Endodermal cell (in vitro differentiated cells): ENCODE data around the gene PLK5. TPM values are rescaled to one million over a fixed set of nuclear protein-coding genes. Genes with fewer than 3 reads are reported as not detected.
A peak's percentile ranks its signal among the peaks of the same experiment; 100 is the strongest.

Experiments used
- DNase-seq: peaks from one replicate; pipeline ENCODE4 v3.0.0-alpha.2; 2017
- H3K27ac ChIP-seq: 2 replicates; pipeline ENCODE4 v1.5.1; 2013; ENCODE audit warnings: mild to moderate bottlenecking, low read depth, low read length, moderate library complexity
- H3K27me3 ChIP-seq: 2 replicates; pipeline ENCODE4 v1.6.1; 2013; ENCODE audit warnings: mild to moderate bottlenecking, low read length, moderate library complexity; ENCODE audit not compliant: insufficient read depth, control insufficient read depth, poor library complexity, severe bottlenecking
- H3K36me3 ChIP-seq: 2 replicates; pipeline ENCODE4 v1.7.0; 2013; ENCODE audit warnings: mild to moderate bottlenecking, low read length, moderate library complexity; ENCODE audit not compliant: control insufficient read depth, insufficient read depth
- H3K4me1 ChIP-seq: one replicate; pipeline ENCODE4 v1.7.0; 2013; ENCODE audit warnings: low read length; ENCODE audit not compliant: control insufficient read depth, insufficient read depth
- H3K4me3 ChIP-seq: 2 replicates; pipeline ENCODE4 v1.5.1; 2013; ENCODE audit warnings: mild to moderate bottlenecking, low read length, moderate library complexity
- H3K9ac ChIP-seq: 2 replicates; pipeline ENCODE4 v1.6.1; 2013; ENCODE audit warnings: mild to moderate bottlenecking, low read length, moderate library complexity; ENCODE audit not compliant: poor library complexity, severe bottlenecking; ENCODE audit errors: extremely low read depth
- H3K9me3 ChIP-seq: 2 replicates; pipeline ENCODE4 v1.6.1; 2013; ENCODE audit warnings: mild to moderate bottlenecking, low read length, moderate library complexity; ENCODE audit not compliant: control insufficient read depth
- H3K27ac Mint-ChIP-seq: 2 replicates; pipeline ENCODE4 v1.8.0; 2020; ENCODE audit warnings: mixed read lengths
- H3K27me3 Mint-ChIP-seq: 2 replicates; pipeline ENCODE4 v1.8.0; 2021; ENCODE audit warnings: mild to moderate bottlenecking, mixed read lengths; ENCODE audit not compliant: insufficient read depth
- H3K36me3 Mint-ChIP-seq: 2 replicates; pipeline ENCODE4 v1.8.0; 2020; ENCODE audit warnings: low read depth, mixed read lengths
- H3K4me1 Mint-ChIP-seq: 2 replicates; pipeline ENCODE4 v1.8.0; 2020; ENCODE audit warnings: mixed read lengths
- H3K4me3 Mint-ChIP-seq: 2 replicates; pipeline ENCODE4 v1.8.0; 2020; ENCODE audit warnings: mild to moderate bottlenecking, moderate library complexity, mixed read lengths
- H3K9me3 Mint-ChIP-seq: 2 replicates; pipeline ENCODE4 v1.8.0; 2020; ENCODE audit warnings: mild to moderate bottlenecking, mixed read lengths
- WGBS, 2 experiments: methylation state at CpG; one replicate each; pipeline versions ENCODE4 v1.1.5 to v1.1.7; 2013; ENCODE audit warnings: missing lambda C conversion rate in 2 of 2, mixed read lengths in 1 of 2; ENCODE audit not compliant: insufficient coverage in 1 of 2, insufficient read length in 1 of 2; 5-methylcytosine and 5-hydroxymethylcytosine counted together
- total RNA-seq, 2 donors: library from RNA; stranded (reverse); fragmentation: NEBNext Ultra II Directional in 1 of 2; extraction: Animal tissue kit (Norgen Biotek cat#: 25700) in 1 of 2; gene quantifications; 2 replicates in 1 of 2; 3 replicates in 1 of 2; pipeline ENCODE4 v1.2.1, GENCODE V29; 2021
- TF ChIP-seq, protein P1 (sequence below): fragments of 200-600 bp; sonication (generic); conservative IDR thresholded peaks from 2 replicates; pipeline ENCODE4 v1.5.0; 2021; ENCODE audit warnings: antibody characterized with exemption, mild to moderate bottlenecking

PLK5 gene
- total RNA-seq, 2 donors from 2014 or later = 0.48 TPM; not detected in 1

DNA sequence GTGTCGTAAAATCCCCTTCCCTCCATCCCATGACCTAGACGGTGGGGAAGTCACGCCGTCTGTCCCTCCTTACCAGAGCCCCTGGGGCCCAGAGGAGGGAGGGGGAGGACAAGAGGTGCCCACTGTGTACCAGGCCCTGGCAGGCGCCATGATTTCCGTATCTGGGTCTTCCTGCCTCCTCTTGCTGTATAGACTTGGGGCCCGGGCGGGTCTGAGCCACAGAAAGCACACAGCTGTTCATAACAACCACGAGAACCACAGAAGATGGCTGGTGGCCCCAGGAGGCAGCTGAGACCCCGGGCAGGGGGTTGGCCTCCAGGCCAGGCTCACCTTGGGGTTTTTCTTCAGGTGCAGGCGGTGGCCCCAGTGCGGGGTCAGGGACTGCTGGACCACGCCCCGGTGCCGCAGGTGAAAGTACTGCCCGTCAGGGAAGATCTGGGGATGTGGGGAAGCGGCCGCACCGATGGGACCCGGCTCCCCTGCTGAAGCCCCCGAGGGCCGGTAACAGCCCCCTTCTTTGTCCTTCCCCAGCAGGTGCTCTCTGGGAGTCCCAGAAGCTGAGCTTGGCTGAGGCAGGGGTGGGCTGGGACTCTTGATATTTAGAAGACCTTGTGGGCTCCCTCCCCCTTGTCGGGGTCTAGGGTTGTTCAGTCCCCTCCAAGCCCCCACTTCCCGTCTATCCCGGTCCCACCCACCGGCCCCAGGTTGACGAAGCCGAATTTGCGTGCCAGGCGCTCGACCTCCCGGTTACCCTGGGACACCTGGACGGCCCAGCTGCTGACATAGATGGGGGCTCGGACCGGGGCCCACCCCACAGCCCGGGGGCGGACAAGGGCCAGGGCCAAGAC is 34.2 kb upstream of the PLK5 start:
- peaks cover 16% of the 10 kb centered on the region for H3K27me3 ChIP-seq
- peaks cover 29% of the 10 kb centered on the region for H3K27me3 Mint-ChIP-seq
- no peaks in the 10 kb centered on the region for H3K9me3 Mint-ChIP-seq
- no peak for DNase-seq
- no peaks in the 10 kb centered on the region for H3K36me3 Mint-ChIP-seq
- no peaks in the 10 kb centered on the region for H3K9me3 ChIP-seq
- TF ChIP-seq, protein P1, sequence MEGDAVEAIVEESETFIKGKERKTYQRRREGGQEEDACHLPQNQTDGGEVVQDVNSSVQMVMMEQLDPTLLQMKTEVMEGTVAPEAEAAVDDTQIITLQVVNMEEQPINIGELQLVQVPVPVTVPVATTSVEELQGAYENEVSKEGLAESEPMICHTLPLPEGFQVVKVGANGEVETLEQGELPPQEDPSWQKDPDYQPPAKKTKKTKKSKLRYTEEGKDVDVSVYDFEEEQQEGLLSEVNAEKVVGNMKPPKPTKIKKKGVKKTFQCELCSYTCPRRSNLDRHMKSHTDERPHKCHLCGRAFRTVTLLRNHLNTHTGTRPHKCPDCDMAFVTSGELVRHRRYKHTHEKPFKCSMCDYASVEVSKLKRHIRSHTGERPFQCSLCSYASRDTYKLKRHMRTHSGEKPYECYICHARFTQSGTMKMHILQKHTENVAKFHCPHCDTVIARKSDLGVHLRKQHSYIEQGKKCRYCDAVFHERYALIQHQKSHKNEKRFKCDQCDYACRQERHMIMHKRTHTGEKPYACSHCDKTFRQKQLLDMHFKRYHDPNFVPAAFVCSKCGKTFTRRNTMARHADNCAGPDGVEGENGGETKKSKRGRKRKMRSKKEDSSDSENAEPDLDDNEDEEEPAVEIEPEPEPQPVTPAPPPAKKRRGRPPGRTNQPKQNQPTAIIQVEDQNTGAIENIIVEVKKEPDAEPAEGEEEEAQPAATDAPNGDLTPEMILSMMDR = no peak
- H3K4me3 ChIP-seq = peak overlapping the region; percentile 87
- peak overlapping the region; percentile 55 for H3K9ac ChIP-seq
- no peaks in the 10 kb centered on the region for H3K36me3 ChIP-seq
- no peak overlapping the region for H3K27ac Mint-ChIP-seq
- H3K4me1 ChIP-seq = no peaks in the 10 kb centered on the region
- H3K4me1 Mint-ChIP-seq = peaks cover 5% of the 10 kb centered on the region
- 41 to 52% methylated on average over 5 to 37 of the region's 37 CpGs for WGBS, 2 experiments
- H3K27ac ChIP-seq = peak overlapping the region; percentile 95
- H3K4me3 Mint-ChIP-seq = peak overlapping the region; percentile 74

GRCh38 chr19:1490311-1491113 is 33.4 kb upstream of the PLK5 start, which contains the start of gene PCSK4:
Gene PCSK4 (minus strand): TSS chr19:1490350. CDS start chr19:1490346, 4 bp downstream.
- Mint-ChIP-seq H3K9me3 (no peaks in the 10 kb centered on the region), H3K27ac (peak within 1 kb of the TSS; percentile 99)
- 0% methylated on average over 43 to 74 of the region's 74 CpGs for WGBS, 2 experiments

More at GRCh38 chr19:1490311-1491113, 33.4 kb upstream of the PLK5 start, which contains the start of gene PCSK4:
- Histone ChIP-seq H3K27me3 (peaks cover 16% of the 10 kb centered on the region), H3K9me3 (no peaks in the 10 kb centered on the region), H3K4me3 (peak within 1 kb of the TSS; percentile 87), H3K4me1 (no peaks in the 10 kb centered on the region), H3K36me3 (no peaks in the 10 kb centered on the region), H3K27ac (peak within 1 kb of the TSS; percentile 95), H3K9ac (peak within 1 kb of the TSS; percentile 55)
- H3K4me3 Mint-ChIP-seq = peak within 1 kb of the TSS; percentile 74
- H3K36me3 Mint-ChIP-seq = no peaks in the 10 kb centered on the region
- DNase-seq = peak; percentile 100
- H3K27me3 Mint-ChIP-seq = peaks cover 32% of the 10 kb centered on the region
- peaks cover 5% of the 10 kb centered on the region for H3K4me1 Mint-ChIP-seq
- TF ChIP-seq, protein P1 = no peak
